ENCODE measurements around the gene TMEM97.

DNA sequence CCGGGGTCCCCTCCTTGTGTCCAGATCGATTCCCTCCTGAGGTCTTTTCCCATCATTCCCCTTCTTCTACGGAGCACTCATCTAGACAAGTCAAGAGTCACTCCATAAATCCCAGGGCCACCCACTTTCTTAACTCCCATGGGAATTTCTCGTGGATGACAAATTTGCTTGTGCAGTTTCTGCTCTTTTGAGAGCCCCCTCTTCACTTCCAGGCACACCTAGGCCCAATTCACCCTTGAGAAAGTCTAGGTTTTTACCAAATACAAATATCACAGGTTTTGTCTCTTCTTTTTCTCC lies 38.8 kb downstream of the TMEM97 start:
- TF ChIP-seq EZH2 (IDR thresholded peaks at IDR 0.05; ENCODE audit: insufficient read depth, poor library complexity, severe bottlenecking) = no peak
- TF ChIP-seq EZH2phosphoT487 (IDR thresholded peaks at IDR 0.05; ENCODE audit: insufficient read depth, low read depth) = no peak

All from GM23248 (cell line).